Ovary (tissue), 3 donors: Measurements from ENCODE around the gene USP17L13.
"Not testable (repeated sequence)": the region's sequence is repeated elsewhere in the genome, so short reads cannot be mapped to it uniquely, and the experiment has no call there.

Source experiments
- CTCF ChIP-seq, 3 donors: fragments of 450-650 bp in 2 of 3; fragments of 200-600 bp in 1 of 3; IDR thresholded peaks; one replicate each; pipeline versions ENCODE4 v1.5.1 to v1.8.0; 2016 to 2022; ENCODE audit warnings: antibody characterized with exemption in 3 of 3, mild to moderate bottlenecking in 1 of 3
- EP300 ChIP-seq: sonication (generic); formaldehyde crosslinking; IDR thresholded peaks from one replicate; pipeline ENCODE4 v1.6.1; 2017; ENCODE audit warnings: antibody characterized with exemption
- POLR2A ChIP-seq: fragments of 450-650 bp; IDR thresholded peaks from one replicate; pipeline ENCODE4 v1.6.1; 2017; ENCODE audit warnings: antibody characterized with exemption, mild to moderate bottlenecking, moderate library complexity
- donor health status: DM: no; HTN: no; CAD: no.

DNA sequence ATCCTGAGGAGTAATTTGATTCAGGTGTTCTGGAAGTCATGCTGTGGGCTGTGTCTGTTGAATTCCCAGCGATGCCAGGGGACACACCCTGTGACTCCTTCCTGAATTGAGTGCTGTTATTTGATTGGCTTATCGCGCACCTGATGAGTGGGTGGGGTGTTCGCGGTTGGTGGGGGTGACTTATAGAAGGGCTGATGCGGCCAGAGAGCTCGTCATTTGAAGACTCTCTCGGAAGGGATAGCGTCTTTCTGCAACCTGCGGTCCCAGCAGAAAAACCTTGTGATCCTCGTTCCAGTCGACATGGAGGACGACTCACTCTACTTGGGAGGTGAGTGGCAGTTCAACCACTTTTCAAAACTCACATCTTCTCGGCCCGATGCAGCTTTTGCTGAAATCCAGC, 33.1 kb downstream of the USP17L13 start, which contains the start of gene USP17L20:
- TF ChIP-seq CTCF (IDR thresholded peaks at IDR 0.05); POLR2A; EP300: not testable (repeated sequence)
